Endometrial microvascular endothelial cells (primary cell): ENCODE data around the gene POU2F1. TPM values are rescaled to one million over a fixed set of nuclear protein-coding genes. Genes with fewer than 3 reads are reported as not detected.

Experiments used
- in situ Hi-C: cut with HindIII; loops from 2 replicates; pipeline ENCODE4 v1.10.0; 2017; ENCODE audit warnings: low sequenced_read_pairs, low pct_unique_long_range_greater_than_20kb; ENCODE audit errors: inconsistent ontology term
- total RNA-seq: library from RNA; depleted of rRNA; stranded (reverse); fragments of >200 nt; gene quantifications from one replicate; pipeline ENCODE4 v1.2.3, GENCODE V29; 2015; ENCODE audit errors: inconsistent ontology term

Gene POU2F1
- total RNA-seq, 1 donor from 2014 or later: 1.9 TPM

DNA sequence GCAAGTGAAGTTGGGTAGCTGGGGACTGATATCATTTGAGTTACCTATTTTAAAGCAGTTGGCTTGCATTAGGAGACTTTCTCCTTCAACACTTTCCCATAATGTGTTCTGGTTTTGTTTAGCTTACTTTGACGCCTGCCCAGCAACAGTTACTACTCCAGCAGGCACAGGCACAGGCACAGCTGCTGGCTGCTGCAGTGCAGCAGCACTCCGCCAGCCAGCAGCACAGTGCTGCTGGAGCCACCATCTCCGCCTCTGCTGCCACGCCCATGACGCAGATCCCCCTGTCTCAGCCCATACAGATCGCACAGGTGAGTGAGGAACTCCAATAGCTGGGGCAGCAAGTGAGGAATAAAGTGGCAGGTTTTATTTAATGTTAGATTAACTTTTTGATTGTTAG is 153.3 kb downstream of the POU2F1 start:
- in situ Hi-C loops: no loop called here

GRCh38 chr1:167375949-167376348 is 155.3 kb downstream of the POU2F1 start:
- in situ Hi-C loops: no loop called here

DNA sequence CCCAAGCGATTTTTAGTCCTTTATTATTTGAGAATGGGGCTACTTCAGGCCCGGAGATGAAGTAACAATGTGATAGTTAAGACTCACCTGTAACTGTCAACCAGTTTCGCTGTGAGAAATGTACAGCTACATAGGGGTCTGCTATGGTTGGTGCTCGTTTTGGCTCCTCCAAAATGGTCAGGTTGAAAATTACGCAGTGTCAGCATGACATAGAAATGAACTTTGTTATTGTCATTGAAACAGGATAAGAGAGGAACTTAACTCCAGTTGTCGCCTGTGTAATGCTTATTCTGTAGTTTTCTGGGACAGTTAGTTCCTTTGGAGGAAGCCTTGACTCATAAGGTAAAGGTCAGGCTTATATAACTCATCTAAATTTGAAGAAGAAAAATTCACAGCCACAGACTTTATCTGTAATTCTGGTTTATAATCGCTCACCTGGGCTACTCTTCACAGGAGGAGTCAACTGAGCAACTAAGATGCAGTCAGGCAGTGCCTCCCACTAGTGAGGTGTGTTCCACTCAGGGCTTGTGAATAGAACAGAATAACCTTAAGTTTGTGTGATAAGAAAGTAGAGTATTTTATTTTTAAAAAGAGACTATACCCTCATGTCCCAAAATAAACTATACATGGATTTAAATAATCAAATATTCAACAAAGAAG is 166.7 kb downstream of the POU2F1 start:
- in situ Hi-C loops: no loop called here

GRCh38 chr1:167388976-167389375 is 168.3 kb downstream of the POU2F1 start:
- in situ Hi-C loops: no loop called here

GRCh38 chr1:167392200-167392696 is 171.6 kb downstream of the POU2F1 start:
- in situ Hi-C loops: no loop called here

DNA sequence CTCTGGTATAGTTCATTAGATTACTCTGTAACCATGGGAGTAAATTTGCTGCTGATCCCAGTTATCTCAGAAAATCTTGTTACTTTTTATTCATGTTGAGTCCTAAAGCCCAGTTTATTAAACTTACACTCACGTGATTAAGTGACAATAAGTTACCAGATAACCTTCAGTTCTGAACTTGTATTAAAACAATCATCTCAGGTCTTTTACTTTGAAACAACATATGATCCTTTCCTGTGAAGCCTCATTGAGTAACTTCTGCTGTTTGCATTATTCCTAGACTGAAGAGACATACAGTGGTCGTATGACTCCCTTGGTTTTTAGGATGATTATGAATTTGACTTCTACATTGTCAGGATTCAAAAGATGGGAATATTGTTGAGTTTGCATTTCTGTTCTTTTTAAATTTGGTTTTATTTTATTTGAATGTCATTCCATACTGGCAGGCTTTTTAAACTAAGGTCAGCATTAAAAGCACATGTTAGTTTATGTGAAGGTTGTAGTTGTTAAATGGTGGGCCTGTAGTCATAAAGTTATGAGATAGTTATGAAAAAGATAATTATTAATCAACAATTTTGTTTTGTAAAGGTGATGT is 179.8 kb downstream of the POU2F1 start:
- in situ Hi-C loops: no loop called here

DNA sequence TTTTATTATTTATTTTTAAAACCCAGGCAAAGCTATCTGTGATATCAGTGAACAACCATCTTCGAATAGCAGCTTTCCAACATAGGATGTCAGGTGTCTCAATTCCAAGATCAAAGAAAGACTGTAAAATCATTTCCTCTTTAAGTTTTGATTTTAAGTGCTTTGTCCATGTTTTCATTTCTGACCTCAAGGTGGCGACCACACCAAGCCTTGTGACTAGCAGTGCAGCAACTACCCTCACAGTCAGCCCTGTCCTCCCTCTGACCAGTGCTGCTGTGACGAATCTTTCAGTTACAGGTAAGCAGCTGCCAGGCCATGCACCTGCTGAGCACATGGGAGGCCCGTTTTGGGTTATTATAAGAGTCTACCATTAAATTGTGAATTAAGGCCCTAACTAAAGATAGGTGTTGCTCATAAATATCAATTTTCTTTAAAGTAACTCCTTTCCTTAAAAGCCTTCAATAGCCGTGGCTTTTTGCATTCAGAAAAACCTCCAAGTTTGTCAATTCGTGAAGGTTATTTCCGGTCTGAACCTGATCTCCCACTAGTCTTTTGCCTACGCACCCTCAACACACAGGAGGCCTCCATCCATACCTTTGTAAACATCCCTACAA is 180.7 kb downstream of the POU2F1 start:
- in situ Hi-C loops: no loop called here

- in situ Hi-C loops: no loop called here
These were observed 183.6 kb downstream of the POU2F1 start for GRCh38 chr1:167404161-167404888.

DNA sequence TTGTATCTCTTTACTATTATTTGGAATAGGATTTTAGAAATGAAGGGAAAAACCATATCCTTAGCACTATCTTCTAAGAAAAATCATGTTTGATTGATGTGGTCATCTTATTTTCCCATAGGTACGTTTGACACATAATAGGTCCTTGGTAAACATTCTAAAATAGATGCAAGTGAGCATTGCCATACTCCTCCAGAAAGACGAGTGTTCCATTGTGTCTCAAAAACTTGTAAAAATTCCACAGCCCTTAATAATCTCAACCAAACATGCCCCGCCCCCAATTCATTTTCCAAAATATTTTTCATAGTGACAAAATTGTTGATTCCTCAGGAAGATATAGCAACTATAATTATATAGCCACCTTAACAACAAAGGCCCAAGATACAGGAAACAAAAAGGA is 184.2 kb downstream of the POU2F1 start:
- in situ Hi-C loops: no loop called here

GRCh38 chr1:167408355-167408754 is 187.7 kb downstream of the POU2F1 start:
- in situ Hi-C loops: no loop called here

DNA sequence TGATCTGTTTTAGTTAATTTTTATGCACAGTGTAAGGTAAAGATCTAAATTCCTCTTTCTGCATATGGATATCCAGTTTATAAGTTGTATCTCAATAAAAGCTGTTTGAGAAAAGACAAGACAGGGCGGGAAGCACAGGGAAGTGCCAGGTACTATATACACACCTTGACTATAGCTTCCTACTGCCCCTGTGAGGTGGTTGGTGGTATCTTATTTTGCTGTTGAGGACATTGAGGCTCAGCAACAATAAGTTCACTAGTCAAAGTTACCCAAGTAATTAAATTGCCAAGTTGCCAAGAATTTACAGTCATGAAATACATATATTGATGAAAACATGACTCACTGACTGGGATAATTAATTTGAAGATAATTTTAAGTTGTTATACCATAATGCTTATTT is 188.5 kb downstream of the POU2F1 start:
- in situ Hi-C loops: no loop called here

GRCh38 chr1:167412072-167412471 is 191.4 kb downstream of the POU2F1 start:
- in situ Hi-C loops: no loop called here

GRCh38 chr1:167412920-167413319 is 192.2 kb downstream of the POU2F1 start:
- in situ Hi-C loops: no loop called here

DNA sequence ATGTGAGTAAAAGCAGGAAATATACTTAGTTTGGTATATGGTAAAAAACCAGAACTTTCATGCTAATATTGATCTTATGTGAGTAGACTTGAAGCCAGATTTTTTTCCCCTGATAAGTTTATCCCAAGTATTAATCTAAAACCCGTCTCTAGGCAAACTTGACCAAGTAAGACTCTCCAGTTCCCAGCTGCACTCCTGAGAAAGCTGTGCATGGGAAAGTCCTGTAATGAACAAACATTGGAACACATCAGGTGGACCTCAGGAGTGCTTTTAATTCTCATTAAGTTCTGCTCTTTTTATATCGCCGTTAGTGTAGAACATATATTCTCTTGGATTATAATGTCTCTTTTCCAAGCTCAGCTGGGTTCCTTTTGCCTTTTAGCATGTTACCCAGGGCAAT is 192.6 kb downstream of the POU2F1 start:
- in situ Hi-C loops: no loop called here

- in situ Hi-C loops: no loop called here
These were observed 195.8 kb downstream of the POU2F1 start for GRCh38 chr1:167416506-167416905.

GRCh38 chr1:167418391-167418790 is 197.7 kb downstream of the POU2F1 start:
- in situ Hi-C loops: no loop called here

GRCh38 chr1:167419245-167419644 is 198.6 kb downstream of the POU2F1 start:
- in situ Hi-C loops: no loop called here

GRCh38 chr1:167420510-167420909 is 199.8 kb downstream of the POU2F1 start:
- in situ Hi-C loops: no loop called here

DNA sequence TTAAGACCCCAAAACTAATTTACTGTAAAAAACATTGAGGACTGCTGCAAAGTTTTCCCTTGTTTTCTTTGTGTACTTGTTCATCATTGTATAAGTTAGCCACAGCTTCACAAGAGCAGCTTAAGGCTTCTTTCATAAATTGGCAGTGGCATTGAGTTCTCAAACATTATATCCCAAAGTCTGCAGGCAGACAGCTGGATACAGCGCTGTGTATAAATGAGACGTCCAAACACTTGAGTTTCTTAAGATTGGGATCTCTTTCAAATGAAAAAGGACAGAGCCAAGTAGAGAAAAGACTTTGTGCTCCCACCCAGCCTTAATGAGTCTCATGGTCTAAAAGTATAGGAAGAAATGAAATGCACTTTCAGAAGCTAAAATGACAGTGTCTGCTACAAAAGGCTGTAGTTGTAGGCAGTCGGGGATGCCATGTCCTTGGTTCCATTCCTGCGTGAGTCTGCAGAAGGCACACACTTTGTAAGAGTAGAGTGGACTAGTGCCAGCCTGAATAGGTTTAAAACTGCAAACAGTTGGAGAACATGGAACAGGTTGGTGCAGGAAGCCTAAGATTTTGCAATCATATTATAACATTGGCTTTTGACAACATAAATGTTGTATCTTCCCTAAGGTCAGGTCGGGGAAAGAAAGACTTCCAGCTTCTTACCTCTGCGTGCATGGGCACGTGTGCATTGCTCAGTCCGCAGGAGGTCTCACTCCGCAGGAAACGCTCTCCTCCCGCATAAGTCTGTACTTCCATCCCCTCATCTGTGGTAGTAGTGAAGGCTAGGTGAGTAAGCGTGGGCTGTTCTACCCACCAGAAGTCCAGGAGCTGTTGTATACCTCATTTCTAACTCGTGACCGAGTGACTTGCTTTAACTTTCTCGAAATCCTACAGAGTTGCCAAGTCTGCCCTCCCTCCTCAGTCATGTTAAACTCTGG is 203.3 kb downstream of the POU2F1 start:
- in situ Hi-C loops: no loop called here
